ENCODE results near the gene PKNOX1.
"Not testable (repeated sequence)": the region's sequence is repeated elsewhere in the genome, so short reads cannot be mapped to it uniquely, and the experiment has no call there.

PKNOX1 gene

GRCh38 chr21:43053112-43053511 lies 78.8 kb downstream of the PKNOX1 start:
- not testable (repeated sequence) for DNase-seq (ENCODE audit: low spot score)

- not testable (repeated sequence) for DNase-seq (ENCODE audit: low spot score)
Observed at GRCh38 chr21:43062955-43063664, 88.7 kb downstream of the PKNOX1 start.

- DNase-seq (ENCODE audit: low spot score): not testable (repeated sequence)
Observed at GRCh38 chr21:43064265-43064917, 90.0 kb downstream of the PKNOX1 start.

GRCh38 chr21:43065991-43066390 lies 91.6 kb downstream of the PKNOX1 start:
- DNase-seq (ENCODE audit: low spot score): not testable (repeated sequence)

GRCh38 chr21:43066690-43067089 lies 92.3 kb downstream of the PKNOX1 start:
- DNase-seq (ENCODE audit: low spot score): not testable (repeated sequence)

DNA sequence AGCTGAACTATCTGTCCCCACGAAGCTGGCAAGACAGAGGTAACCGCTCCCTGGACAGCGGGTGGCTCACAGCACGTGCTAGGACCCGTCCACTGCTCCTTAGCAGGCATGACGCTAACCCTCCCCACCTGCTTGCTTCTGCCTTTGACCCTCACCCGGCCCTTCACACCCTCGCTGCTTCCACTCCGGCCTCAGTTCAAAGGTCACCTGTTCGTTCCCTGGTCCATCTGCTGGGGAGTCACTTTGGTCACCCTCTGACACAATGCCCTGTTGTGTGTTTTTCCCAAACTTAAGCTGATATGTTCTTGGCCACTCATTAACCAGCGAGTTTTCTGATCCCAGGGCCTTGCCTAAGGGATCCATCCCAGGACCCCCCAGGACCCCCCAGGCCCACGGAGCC lies 93.7 kb downstream of the PKNOX1 start:
- DNase-seq (ENCODE audit: low spot score): not testable (repeated sequence)

- DNase-seq (ENCODE audit: low spot score): not testable (repeated sequence)
Observed at GRCh38 chr21:43069682-43070081, 95.3 kb downstream of the PKNOX1 start.

DNA sequence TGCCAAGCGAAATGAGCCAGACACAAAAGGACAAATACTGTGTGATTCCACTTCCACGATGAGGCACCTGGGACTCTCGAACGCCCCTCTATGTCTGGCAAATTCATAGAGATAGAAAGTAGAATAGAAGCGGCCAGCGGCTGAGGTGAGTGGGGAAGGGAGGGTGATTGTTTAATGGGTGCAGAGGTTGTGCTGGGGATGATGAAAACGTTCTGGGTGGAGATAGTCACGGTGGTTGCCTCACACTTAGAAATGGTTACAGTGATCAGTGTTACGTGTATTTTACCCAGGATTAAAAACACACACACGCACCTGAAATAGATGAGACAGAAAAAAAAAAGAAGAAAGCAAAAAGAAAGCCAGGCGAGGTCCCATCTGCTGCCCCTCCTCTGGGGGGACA lies 98.4 kb downstream of the PKNOX1 start:
- DNase-seq (ENCODE audit: low spot score): not testable (repeated sequence)

GRCh38 chr21:43074401-43075169 lies 100.2 kb downstream of the PKNOX1 start:
- not testable (repeated sequence) for DNase-seq (ENCODE audit: low spot score)

- not testable (repeated sequence) for DNase-seq (ENCODE audit: low spot score)
Observed at GRCh38 chr21:43075170-43076022, 101.0 kb downstream of the PKNOX1 start, which contains the start of gene CBS. CBS (minus strand) TSS chr21:43075835; CDS start chr21:43072193, 3,642 bp downstream.

DNA sequence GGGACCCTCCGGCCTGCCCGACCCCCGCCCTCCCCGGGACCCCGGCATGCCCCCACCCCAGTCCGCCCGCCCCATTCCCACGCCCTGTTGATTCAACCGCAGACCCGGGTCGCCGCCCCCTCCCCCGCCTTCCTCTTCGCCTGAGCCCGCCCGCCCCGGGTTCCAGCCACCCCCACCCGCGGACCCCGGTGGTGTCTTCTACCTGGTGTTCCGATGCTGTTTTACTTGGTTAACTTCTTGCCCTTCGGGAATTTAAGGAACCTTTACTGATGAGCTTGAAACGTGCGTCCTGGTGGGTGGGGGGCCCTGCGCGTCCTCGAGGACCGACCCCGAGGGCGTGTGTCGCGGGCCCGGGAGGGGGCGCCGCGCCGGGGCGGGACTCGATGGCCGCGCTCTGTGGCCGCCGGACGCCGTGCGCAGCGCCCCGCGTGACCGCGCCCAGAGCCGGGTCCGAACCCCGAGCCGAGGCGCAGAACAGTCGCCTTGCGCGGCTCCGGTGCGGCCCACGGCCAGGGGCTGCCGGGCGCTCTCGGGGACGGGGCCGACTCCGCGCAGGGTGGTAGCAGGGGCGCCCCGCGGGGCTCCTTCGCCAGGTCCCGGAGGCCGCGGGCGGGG lies 101.8 kb downstream of the PKNOX1 start:
- DNase-seq (ENCODE audit: low spot score): not testable (repeated sequence)

GRCh38 chr21:43076643-43077042 lies 102.3 kb downstream of the PKNOX1 start:
- not testable (repeated sequence) for DNase-seq (ENCODE audit: low spot score)

DNA sequence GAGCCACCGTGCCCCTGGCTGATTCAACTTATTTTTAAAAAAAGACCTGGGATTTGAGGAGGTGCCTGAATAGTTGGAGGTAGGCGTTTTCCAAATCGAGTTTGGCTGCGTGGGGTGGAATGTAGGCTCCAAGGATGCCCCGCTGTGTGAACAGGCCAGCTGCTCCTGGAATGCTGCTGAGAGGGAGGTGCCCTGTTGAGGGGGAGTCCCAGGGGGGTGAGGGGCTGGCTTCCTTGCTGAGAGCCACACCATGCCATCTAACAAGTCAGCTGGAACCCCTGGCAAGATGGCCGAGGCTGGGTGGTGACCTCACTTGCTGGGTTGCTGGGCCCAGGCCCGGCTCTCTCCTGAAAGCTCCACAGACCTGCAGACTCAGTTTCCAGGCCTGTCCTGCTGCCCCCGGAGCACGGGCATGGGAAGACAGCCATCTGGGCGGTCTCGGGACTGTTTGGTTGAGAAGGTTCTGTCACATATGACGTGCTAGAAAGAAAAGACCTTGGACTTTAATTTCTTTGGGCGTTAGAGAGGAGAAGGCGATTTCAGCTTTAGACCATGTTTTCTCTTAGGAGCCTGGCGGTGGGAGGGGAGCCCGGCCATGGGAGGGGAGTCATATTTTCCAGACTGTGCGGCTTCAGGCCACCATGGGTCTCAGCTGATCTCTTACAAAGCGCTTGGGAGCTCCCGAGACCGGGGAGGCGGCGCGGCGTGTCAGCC lies 108.4 kb downstream of the PKNOX1 start:
- not testable (repeated sequence) for DNase-seq (ENCODE audit: low spot score)

Measured in GM03348 (cell line).